Middle frontal gyrus (tissue), 1 donor: Measurements from ENCODE around the gene ASRGL1.
"Not testable (repeated sequence)": the region's sequence is repeated elsewhere in the genome, so short reads cannot be mapped to it uniquely, and the experiment has no call there.

Experiments used
- DNase-seq: peaks from one replicate; pipeline ENCODE4 v3.0.0-alpha.2; 2015; ENCODE audit warnings: low spot score; ENCODE audit errors: extremely low spot score

The ASRGL1 gene

GRCh38 chr11:62337303-62338181, at the start of gene ASRGL1:
Gene ASRGL1 (plus strand): TSS chr11:62337448. CDS start chr11:62337978, 530 bp downstream.
- DNase-seq, result peak; percentile 83

- no peak for DNase-seq
Measured at GRCh38 chr11:62295504-62295903, 41.7 kb upstream of the ASRGL1 start.

- no peak for DNase-seq
Measured at GRCh38 chr11:62298975-62299374, 38.3 kb upstream of the ASRGL1 start, which contains the start of gene SCGB1D4. Gene SCGB1D4 (minus strand): TSS chr11:62299075. CDS start chr11:62299010, 65 bp downstream.

- no peak for DNase-seq
Measured at GRCh38 chr11:62306227-62306626, 31.0 kb upstream of the ASRGL1 start.

- no peak for DNase-seq
Measured at GRCh38 chr11:62307950-62308349, 29.3 kb upstream of the ASRGL1 start.

GRCh38 chr11:62309991-62310390, 27.3 kb upstream of the ASRGL1 start:
- DNase-seq, result no peak

- DNase-seq, result no peak
Measured at GRCh38 chr11:62315431-62315830, 21.8 kb upstream of the ASRGL1 start.

- no peak for DNase-seq
Measured at GRCh38 chr11:62322524-62322923, 14.7 kb upstream of the ASRGL1 start.

- no peak for DNase-seq
Measured at GRCh38 chr11:62324731-62325556, 12.3 kb upstream of the ASRGL1 start.

- DNase-seq, result not testable (repeated sequence)
Measured at GRCh38 chr11:62325781-62326180, 11.5 kb upstream of the ASRGL1 start.

- not testable (repeated sequence) for DNase-seq
Measured at GRCh38 chr11:62326719-62327118, 10.5 kb upstream of the ASRGL1 start.

- DNase-seq, result not testable (repeated sequence)
Measured at GRCh38 chr11:62327541-62327940, 9.7 kb upstream of the ASRGL1 start.

GRCh38 chr11:62331264-62331663, 6.0 kb upstream of the ASRGL1 start:
- DNase-seq, result not testable (repeated sequence)

GRCh38 chr11:62333768-62334167, 3.5 kb upstream of the ASRGL1 start:
- DNase-seq, result no peak

- DNase-seq, result not testable (repeated sequence)
Measured at GRCh38 chr11:62336949-62337302, 322 bp upstream of the ASRGL1 start.

- no peak for DNase-seq
Measured at GRCh38 chr11:62338218-62338617, 970 bp downstream of the ASRGL1 start.

- DNase-seq, result peak; percentile 72
Measured at GRCh38 chr11:62340269-62340901, 3.1 kb downstream of the ASRGL1 start.

GRCh38 chr11:62341588-62341987, 4.3 kb downstream of the ASRGL1 start:
- no peak for DNase-seq

GRCh38 chr11:62343646-62344190, 6.5 kb downstream of the ASRGL1 start:
- DNase-seq, result not testable (repeated sequence)

- DNase-seq, result no peak
Measured at GRCh38 chr11:62344210-62344609, 7.0 kb downstream of the ASRGL1 start.

GRCh38 chr11:62345861-62346260, 8.6 kb downstream of the ASRGL1 start:
- DNase-seq, result no peak
